Activated CD8-positive, alpha-beta memory T cell treated with anti-CD3 and anti-CD28 coated beads for 48 hours (primary cell): ENCODE measurements around the gene DNAJB14.
"Not testable (repeated sequence)": the region's sequence is repeated elsewhere in the genome, so short reads cannot be mapped to it uniquely, and the experiment has no call there.

Source experiments
- DNase-seq, 3 experiments: peaks; one replicate each; pipeline ENCODE4 v3.0.0-alpha.2; 2020; ENCODE audit warnings: low read depth in 2 of 3, low spot score in 2 of 3

The DNAJB14 gene

DNA sequence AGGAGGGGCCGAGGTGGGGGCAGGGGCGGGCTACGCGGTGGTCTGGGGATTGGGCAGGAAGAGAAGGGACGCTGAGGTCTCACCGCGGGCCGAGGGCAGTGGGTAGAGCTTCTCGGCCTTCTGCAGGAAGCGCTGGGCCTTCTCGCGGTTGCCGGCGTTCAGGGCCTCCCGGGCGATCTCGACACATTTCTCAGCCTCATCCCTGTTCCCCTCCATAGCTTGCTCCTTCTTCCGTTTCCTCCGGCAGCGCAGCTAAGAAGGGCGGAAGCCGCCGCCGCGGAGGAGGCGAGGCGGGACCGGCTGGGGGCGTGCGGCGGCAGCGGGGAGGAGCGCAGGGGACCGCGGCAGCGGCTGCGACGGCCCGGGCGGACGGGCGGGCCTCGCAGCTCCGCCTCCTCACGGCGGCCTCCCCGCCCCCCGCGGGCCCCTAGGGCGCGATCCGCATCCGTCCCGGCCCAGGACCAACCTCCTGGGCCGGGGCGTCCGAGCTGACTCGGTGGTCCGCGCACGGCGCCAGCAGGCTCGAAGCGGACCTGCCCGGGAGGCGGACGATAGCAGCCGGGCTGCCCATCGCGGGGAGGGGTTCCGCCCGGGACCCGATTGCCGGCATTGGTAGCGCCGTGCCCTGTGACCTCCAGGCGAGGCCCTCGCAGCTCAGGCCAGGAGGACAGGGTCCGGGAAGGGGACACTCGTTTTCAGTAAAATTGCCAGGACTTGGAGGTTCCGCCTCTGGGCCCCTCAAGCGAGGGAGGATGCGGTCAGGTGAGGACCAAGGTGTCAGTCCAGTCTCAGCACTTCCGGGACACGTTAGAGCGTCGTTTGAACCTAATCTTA, at the start of gene DNAJB14:
DNAJB14 (minus strand) TSS at position 263 of the 834 bp plus-strand sequence; CDS start at position 216, 47 bp downstream.
- peak; percentile 47 to 69 (median 59) for DNase-seq

DNA sequence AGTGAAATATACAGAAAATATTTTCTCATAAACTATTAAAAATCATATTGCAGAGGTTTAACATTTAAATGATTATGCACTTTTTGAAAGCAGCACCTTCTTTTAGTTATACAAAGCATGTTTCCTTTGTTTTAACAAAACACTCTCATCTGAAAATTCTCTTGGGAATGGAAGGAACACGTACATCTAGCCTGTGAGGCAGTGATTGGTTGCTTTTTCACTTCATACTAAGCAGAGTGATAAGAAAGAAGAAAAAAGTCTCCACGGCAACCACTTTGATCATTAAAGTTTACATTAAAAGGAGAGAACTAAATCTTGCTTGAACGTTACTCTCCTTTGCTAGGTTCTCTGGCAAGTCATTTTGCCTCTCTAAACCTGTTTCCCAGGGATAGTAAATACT, 45.3 kb upstream of the DNAJB14 start:
- DNase-seq = no peak

DNA sequence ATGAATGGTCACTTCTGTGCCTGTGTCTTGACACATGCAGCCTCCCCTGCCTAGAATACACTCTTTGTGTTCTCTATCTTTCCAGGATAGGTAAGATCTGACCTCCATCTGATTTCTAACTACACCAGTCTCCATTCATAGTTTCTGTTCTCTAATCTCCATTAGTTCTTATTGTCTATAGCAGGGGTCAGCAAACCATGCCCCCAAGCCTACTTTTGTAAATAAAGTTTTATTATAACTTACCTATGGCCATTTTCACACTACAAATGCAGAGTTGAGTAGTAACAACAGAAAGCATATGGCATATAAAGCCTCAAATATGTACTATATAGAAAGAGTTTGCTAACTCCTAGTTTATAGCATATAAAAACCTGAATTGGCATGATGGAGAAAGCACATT, 41.3 kb upstream of the DNAJB14 start:
- DNase-seq = no peak

DNA sequence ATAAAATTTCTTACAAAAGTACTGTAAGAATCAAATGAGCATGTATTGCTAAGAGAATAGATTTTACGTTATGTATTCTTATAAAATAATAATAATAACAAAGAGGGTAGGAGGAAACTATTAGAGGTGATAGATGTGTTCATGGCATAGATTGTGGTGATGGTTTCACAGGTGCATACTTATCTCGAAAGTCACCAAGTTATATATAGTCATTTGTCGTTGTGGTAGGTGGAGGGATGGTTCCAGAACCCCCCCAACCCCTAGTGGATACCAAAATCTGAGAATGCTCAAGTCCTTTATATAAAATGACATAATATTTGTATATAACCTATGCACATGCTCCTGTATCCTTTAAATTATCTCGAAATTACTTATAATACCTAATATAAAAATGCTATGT, 40.4 kb upstream of the DNAJB14 start:
- no peak for DNase-seq

DNA sequence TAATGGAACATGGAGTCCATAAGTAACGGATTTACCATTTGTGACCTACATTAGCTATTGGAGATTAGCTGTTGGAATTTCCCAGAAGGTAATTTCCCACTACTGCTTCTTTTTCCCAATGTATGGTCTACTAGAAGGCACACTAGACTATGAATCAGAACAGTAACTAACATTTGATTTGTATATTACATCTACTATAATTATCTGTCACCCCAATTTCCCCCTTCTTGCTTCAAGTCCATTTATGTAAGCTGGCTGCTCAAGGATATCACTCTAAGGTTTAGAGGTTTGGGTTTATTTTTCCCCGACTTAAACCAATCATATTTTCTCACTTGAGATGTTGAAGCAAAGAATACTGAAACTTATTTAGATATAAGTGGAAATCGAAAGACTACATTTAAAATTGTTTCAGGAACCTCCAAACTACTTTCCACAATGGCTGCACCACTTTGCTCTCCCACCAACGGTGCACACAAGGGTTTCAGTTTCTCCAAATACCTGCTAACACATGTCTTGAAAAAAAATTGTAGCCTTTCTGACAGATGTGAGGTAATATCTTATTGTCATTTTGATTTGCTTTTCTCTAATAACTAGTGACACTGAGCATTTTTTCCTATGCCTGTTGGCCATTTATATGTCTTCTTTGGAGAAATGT, 37.0 kb upstream of the DNAJB14 start:
- no peak for DNase-seq

DNA sequence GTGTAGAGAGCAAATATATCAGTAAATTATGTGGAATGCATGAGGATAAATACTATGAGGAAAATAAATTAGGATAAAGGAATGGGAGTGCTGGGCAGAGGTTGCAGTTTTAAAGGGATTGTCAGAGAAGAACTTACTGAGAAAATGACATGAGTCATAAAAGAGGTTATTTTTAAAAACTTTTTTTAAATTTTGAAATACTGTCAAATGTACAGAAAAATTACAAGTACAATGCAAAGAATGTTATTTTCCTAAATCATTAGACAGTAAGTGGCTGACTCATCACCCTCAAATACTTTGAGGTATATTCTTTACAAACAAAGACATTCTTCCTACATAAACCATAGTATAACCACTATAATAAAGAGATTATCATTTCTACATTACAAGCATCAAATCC, 33.5 kb upstream of the DNAJB14 start:
- DNase-seq = no peak

DNA sequence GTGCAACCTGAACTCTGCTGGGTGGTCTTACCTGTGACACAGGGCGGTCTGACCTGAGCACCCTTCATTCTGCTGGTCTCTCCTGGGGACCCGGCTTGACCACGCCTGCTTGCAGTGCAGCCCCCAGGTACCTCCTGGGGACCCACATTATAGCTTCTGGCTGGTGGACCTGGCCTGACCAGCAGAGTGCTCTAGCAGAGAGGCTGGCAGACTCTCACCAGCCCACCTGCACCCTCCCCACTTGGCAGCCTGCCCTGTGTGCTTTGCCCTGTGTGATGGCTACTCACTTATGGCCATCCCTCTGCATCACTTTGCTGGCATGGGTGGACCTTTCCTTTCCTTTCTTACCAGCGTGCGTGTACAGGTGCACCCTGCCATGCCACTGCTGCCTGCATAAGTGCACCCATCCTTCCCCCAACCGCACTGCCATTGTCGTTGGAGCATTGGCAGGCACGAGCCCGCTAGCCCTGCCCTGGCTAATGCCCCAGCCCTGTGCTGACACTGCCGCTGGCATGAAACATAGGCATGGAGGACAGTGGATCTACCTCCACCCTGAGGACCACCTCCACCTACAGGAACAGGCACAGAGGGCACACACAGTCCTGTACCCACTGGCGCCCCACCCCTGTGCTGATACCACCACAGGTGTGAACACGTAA, 25.2 kb upstream of the DNAJB14 start:
- no peak for DNase-seq

DNA sequence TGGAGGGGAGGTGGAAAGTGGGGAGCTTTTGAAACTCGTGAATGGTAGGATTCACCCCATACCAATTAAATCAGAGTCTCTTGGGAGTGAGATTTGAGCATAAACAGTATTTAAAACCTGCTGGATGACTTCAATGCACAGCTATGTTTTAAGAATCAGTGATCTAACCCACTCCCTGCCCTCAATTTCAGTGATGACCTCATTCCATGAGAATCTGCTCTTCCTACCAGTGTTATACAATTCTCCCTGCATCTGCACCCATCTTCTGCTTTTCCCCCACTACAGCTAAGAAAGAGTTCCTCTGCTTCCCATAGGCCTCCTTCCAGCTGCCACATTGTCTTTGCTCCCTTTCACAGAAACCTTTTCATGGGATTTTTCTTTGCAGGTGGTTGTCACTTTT, 21.9 kb upstream of the DNAJB14 start:
- DNase-seq = no peak

DNA sequence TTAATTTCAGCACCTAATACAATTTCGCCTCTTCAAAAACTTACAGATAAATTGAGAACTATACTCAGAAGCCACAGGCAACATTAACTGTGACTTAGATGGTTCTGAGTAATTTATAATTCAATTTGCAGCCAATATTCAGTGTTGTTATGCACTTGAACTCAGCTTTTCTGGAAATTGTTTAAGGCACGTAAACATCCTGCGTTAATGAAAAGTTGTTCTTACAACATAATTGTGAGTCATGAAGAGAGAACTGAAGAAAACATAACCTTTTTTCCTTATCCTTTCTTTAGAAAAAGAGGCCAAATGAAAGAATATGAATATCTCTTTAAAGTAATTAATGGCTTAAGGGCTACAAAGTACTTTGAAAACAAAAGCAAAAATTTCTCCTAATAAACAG, 20.3 kb upstream of the DNAJB14 start:
- no peak for DNase-seq

DNA sequence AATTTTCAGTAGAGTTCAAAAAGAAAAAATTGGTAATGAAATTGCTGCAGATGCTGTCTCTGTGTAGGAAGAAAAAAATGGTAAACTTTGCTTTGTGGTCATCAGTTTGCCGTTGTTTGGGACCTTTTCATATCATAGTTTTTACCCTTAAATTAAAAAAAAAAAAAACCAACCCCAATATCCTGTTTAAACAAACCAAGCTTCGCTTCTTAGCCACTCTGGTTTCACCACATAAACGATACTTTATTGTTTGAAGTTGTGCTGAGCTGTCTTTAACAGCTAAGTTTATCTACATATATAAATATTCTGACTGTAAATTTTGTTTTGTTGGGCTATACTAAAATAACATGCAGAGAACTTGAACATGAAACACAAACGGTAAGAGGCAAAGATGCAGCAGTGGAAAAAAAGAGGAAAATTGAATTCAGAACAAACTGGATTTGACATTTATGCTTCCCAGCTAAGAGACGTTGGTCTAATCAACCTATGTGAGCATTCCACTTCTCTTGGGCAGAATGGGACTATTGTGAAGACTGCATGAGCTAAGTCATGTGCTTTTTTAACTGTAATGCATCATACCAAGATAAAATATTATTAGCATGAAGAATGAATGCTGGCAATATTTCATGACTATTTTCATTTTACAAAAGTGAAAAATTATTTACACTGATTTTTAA, 19.4 kb upstream of the DNAJB14 start:
- no peak for DNase-seq

DNA sequence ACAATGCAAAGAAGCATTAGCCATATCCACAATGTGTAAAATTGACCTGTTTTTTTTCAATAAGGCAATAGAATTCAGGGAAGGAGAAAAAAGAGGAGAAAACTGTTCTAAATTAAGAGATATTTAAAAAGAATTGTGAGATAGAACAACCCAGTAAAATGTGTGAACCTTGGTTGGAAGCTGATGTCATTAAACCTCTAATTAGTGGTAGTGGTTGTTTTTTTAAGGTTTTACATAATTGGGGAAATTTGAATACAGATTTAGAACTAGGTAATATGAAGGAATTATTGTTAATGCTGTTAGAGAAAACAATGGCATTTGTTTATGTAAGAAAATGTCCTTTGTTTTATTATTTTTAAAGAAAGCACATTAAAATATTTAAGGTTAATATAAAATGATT, 18.8 kb upstream of the DNAJB14 start:
- no peak for DNase-seq

DNA sequence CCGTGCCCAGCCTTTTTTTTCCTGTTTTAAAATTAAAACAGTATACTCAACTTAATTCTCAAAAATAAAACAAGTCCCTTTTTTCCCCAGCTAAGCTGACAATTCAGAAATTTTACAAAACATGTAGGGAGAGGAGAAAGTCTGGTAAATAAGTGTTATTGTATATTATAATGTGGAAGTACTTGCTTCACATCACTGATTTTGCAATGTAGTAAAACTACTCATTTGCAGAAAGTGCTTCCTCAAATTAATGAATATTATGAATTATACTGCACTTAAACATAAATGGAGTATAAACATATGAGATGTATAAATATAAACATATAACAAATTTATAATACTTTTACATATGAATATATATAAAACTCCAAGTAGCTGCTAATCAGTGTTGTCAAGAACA, 15.3 kb upstream of the DNAJB14 start:
- DNase-seq = no peak

DNA sequence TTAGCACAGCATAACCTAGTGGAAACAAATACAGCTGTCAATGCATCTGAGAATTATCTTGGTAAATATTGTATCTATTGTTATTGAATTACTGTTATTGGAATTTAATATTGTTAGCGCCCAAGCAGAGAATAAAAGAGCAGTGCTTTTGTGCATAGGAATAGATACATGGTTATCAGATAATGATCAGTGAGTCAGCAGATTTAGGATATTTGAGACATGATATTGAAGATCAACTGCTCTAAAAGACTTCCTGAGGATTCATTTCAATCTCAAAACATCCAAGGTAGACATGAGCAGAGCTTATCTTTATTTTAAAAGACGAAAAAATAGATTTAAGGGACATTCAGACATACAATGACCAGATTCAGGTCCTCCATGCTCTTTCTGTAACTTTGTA, 14.2 kb upstream of the DNAJB14 start:
- DNase-seq = no peak

DNA sequence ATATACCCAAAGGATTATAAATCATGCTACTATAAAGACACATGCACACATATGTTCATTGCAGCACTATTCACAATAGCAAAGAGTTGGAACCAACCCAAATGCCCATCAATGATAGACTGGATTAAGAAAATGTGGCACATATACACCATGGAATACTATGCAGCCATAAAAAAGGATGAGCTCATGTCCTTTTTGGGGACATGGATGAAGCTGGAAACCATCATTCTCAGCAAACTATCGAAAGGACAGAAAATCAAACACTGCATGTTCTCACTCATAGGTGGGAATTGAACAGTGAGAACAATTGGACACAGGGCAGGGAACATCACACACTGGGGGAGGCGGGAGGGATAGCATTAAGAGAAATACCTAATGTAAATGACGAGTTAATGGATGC, 11.8 kb upstream of the DNAJB14 start:
- not testable (repeated sequence) for DNase-seq

DNA sequence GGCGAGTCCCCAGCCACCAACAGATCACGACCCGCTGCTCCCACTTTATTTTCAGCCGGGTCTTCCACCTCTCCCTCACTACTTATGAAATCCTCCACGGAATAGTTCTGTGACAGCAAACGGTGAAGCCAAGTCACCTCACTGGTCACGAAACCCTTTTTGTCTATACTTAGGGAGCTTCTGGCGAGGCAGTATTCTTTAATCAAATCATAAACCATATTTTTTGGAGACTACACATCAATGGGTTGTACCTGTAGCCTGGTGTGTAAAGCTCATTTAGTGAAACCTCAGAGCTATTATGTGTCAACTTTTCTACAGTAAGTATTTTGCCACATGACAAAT, 4.5 kb upstream of the DNAJB14 start:
- no peak for DNase-seq

DNA sequence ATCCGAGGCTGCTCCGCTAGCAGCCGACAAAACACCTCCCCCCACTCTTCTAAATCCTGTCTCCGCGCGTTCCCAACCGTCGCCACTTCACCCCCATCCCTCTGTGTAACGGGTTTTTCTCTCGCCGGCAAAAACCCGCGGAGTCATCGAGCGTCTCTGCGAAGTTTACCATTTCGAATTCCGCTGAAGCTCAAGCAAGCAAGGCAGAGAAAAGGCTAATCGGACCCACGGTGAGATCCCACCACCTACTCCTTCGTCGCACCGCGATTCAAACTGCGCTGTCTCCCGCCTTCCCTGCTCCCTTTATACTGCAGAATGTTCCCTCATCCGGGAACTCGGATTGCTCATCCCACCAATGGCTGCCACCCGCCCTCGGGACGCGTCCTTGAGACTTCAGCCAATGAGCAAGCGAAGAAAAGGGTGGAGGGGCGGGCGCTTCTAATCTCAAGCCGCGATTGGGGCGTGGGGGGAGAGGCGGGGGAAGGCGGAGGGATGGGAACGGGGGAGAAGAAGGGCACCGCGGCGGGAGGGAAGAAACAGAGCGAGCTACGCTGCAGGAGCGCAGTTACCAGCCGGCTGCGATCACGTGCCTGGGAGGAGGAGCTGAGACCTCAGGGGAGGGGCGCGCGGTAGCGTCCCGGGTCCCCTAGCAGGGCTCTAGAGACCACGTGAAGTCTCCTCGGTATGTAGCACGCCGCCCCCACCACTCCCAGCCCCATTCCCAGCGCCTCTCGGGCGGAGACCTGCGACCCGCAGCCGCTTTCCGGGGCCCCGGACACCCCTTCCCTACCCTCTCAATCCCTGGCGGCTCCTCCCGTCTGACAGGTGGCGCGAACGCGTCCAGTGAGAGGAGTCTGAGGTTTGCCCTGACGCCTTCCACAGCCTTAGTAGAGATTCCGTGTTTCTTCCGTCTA, 3.8 kb upstream of the DNAJB14 start, which contains the start of gene H2AZ1:
H2AZ1 (minus strand) TSS at position 277 of the 914 bp plus-strand sequence; CDS start at position 172, 105 bp downstream.
- peak; percentile 85 to 91 (median 90) for DNase-seq

DNA sequence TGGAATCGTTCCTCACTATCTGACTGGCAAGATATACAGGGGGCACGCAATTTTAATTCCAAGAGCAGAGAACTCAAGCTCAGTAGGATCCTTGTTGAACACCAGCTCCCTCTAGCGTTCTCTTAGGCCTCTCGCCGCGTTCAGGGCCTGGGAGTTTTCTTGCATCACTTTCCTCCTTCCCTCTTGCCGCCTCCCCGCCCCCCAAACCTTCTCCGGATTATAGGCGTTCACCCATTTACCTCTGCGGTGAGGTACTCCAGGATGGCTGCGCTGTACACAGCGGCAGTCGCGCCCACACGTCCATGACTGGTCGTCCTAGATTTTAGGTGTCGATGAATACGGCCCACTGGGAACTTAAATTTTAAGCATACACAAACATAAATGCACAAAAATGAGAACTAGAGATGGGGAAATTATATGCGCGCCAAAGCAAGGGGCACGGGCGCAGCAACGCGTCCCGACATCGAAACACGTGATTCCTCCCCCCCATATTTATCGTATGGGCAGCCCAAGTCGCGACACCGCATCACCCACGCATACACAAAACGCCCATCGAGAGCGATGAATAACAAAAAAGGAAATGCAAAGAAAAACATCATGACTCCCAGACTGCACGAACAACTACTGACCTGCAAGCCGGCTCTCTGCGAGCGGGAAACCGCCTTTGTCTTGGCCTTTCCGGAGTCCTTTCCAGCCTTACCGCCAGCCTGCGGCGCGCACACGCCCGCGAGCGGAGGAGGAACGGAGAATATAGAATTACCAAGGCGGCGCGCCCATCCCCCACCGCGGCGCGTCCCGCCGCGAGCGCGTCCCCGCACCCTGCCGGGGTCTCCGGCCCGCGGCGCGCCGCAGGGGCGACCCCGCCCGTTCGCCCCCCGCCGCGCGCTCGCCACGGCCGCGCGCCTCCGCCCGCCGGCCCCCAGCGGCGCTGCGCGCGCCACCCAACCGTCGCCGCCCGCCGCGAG, 2.9 kb upstream of the DNAJB14 start:
- peak; percentile 60 to 78 (median 76) for DNase-seq

DNA sequence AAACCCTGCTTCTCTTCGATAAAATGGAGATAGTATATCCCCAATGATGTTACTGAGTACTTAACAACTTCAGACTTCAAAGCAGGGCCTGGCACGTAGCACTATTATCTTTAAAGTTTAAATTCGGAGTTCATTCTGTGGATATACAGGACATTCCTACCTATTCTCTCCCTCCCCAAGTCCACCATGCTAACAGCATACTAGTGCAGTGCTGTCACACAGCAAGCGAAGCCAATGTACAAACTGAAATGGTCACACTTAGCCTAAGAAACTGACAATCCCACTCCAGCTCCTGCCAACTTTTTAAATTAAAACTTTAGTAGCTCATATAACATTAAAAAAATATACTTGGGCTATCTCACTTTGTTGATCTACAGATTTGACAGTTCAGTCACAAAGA, 1.2 kb upstream of the DNAJB14 start:
- no peak for DNase-seq

DNA sequence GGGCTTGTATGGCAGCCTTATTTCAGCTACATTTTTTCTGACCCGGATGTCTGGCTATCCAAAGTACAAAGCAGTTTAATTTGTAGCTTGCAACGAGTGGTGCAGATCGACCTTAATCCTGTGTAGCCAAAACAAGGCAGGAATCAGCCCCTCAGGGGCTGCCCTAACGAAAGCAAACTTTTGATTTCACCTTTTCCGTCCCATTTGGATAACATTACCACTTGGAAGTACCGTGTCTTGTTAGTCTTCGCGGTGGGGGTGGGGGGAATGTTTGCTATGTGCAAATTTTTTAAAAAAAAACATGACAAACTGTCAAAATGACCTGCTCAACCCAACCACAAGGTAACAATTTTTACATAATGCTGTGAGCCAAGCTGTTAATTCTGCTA, 766 bp upstream of the DNAJB14 start:
- DNase-seq = no peak
